RCC 7860 (cell line): Measurements from ENCODE around the gene TMA7.

ENCODE experiments used
- DNase-seq: peaks from one replicate; pipeline ENCODE4 v3.0.0-alpha.2; 2015; ENCODE audit warnings: low spot score
- FAIRE-seq: peaks from 2 replicates; lab custom pipeline; 2012; peaks lifted over from hg19 to GRCh38; lab: Jason Lieb, UNC

Gene TMA7

DNA sequence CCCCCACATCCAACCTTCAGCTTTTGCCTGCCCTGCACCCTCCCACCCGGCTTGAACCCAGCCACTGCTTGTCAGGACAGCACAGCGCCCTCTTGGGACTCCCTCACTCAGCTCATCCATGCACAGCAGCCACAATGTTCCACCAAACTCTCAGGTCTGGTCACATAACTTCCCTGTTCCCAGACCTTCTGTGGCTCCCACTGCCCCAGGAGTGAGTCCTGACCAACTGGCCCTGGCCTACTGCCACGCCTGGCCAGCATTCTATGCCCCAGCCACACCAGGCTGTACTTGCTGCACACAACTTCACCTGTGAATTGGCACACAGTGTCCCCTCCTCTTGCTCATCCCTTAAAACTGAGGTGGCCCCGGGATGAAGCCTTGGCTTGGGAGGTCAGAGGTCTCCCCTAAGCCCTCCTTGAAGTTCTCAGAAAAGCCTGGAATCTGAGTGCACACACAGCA is 31.2 kb upstream of the TMA7 start:
- FAIRE-seq (no peak), DNase-seq (no peak)

DNA sequence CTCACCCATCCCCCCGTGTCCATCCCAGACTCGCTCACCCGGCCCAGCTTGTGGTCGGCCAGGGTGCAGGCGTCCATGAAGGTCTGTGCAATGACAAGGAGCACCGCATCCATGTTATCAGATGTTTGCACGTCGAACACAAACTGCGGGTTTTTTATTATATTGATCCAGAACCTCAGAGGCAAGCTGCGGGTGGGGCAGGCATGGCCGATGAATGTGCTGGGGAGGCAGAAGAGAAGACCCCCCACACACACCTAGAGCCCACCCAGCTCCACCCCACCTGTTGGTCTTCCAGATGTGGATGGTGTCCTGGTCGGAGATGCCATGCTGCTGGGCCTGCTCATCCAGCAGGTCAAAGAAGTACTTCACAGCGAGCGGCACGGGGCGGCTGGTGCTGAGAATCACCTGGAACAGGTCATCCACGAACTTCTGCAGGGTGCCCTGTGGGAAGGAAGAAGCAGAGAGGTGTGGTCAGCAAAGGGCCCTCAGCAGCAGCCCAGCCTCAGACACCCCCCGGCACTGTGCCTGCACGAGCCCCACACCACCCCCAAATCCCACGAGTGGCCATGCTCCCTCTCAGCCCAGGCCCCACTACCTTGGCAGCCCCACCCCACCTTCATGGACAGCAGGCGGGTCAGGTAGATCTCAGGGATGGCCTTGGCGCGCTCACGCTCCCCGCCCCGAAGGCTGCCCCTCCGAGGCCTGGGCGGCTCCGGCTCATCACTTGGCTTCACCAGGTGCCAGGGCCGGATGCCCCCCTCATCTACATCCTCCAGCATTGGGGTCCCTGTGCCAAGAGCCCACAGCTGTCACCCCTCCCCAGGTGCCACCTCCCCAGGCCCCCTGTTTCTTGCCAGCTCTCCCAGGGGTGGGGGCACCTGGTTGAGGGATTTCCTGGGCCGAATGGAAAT is 30.5 kb upstream of the TMA7 start:
- no peak for FAIRE-seq
- no peak for DNase-seq

DNA sequence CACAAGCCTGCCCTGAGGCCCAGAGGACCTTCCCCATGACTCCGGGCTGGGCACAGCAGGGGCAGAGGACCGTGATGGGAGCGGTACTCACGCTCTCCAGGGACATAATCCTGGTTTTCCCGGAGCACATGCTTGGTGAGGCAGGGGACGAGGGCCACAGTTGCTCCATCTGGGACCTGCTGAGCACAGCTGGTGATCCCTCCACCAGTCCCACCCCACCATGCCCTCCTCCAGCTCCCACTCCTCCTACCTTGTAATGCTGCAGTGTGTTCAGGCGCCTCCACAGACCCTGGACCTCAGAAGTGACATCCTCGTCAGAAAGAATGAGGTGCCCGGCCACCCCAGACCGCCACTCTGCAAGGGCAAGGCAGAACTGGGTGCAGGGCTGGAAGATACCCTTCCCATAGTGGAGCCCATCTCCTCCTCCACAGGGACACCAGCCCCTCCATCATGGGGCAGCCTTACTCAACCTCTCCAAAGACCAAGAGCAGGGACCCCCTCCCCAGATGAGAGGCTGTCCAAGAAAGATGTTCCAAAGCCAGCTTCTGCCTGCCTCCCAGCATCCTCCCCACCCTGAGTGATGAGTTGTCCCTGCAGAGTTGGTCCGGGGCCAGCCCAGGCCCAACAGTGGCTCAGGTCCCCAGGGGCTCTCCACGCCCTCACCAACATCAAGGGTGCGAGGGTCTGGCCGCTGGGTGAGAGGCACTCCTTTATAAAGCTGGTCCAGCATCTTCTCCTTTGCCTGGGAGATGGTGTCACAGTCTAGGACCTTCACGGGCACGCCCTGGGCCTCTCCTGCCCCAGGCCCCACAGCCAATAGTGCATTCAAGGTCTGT is 29.6 kb upstream of the TMA7 start:
- FAIRE-seq, result no peak
- DNase-seq, result no peak

- no peak for FAIRE-seq
- DNase-seq, result no peak
Observed at GRCh38 chr3:48411041-48411588, 28.9 kb upstream of the TMA7 start.

DNA sequence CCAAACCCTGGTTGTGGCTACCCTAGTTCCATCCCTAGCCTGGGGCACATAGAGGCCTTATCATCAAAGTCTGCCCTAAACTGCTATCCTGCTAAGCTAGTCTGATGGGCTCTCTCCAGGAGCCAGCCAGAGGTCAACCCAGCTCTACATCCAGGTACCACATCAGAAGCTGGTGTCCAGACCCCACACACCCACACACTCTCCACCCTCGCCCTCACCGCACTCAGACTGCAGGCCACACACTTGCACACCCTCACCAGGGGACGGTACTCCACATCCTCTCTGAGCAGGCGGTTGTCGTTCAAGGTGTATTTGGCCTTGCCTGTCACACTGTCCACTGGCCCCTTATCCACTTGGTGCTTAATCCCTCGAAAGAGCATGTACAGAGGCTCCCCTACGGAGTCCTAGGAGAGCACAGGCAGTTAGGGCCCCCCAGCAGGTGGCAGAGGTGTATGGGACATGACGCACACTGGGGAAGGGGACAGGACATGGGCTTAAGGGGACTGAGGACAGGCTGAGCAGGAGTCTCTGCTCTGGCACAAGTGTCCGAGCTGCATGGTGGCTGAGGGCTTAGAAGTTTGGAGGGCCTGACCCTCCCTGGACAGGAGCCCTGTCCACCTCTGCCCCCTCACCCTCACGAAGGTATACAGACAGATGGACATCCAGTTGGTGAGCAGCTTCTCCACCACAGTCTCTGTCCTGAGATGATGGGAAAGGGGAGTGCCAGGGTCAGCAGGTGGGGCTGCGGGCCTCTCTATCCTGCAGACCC is 28.3 kb upstream of the TMA7 start:
- DNase-seq, result no peak
- no peak for FAIRE-seq

- FAIRE-seq (no peak), DNase-seq (no peak)
Observed at GRCh38 chr3:48412375-48413001, 27.6 kb upstream of the TMA7 start.

- DNase-seq, result no peak
- no peak for FAIRE-seq
Observed at GRCh38 chr3:48413086-48413485, 27.0 kb upstream of the TMA7 start.

DNA sequence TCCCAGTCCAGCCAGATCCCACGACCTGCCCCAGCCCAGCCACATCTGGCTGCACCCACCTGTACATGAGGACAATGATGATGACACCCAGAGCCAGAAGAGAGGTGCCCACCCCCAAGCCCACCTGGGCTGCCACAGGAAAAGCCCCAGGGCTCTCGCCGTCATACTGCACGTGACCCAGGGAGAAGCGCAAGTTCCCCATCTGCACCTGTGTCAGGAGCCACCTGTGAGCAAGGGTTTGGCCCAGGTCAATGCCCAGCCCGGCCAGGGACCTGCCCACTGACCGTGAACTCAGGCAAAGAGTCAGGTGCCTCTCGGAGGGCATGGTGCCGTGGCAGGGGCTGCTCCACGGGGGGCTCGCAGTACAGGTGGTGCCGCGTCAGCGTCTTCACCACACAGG is 26.4 kb upstream of the TMA7 start:
- FAIRE-seq (no peak), DNase-seq (no peak)

- FAIRE-seq, result no peak
- DNase-seq, result no peak
Observed at GRCh38 chr3:48414376-48415250, 25.4 kb upstream of the TMA7 start.

- FAIRE-seq (no peak), DNase-seq (no peak)
Observed at GRCh38 chr3:48415251-48415953, 24.7 kb upstream of the TMA7 start.

GRCh38 chr3:48416091-48416505 is 24.0 kb upstream of the TMA7 start:
- FAIRE-seq, result no peak
- DNase-seq, result no peak

GRCh38 chr3:48416546-48416945 is 23.5 kb upstream of the TMA7 start:
- FAIRE-seq, result no peak
- no peak for DNase-seq

DNA sequence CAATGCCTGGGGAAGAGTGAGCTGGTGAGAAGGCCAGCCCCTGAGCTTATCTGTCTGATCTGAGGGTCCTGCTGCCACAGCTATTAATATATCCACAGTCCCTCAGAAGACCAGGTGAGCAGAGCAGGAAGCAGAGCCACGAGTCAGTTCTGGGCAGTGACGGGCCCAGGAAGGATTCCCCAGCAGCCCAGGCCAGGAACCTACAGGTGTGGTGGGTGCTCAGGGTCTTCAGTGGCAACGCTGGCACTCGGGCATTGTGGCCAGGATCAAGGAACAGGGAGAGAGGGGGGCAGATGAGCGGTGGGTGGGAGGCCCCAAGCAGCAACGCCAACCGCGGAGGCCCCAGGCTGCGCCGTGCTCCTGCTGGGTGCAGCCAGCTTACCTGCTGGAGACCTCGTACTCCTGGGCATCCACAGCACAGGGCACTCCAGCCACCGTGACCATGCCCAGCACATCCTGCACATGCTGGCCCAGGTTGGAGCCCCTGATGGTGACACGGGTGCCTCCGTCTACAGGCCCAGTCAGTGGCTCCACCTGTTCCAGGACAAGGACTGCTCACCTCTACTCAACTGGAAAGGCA is 22.4 kb upstream of the TMA7 start:
- FAIRE-seq (no peak), DNase-seq (no peak)

DNA sequence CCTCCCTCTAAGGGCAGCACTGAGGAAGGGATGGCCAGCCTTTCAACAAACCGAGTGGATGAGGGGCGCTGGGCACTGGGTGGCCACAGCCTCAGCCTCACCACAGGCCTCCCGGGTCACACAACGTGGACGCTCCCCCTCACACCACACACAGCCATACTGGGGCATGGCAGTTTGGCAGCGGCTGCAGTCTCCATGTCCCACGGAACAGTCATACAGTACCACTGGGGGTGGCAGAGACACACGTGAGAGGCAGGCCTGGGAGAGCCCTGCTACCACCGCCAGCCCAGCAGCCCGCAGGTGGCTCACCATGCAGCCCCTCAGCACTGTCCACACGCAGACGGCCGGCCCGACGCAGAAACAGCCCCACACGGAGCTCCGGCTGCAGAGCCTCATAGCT is 21.9 kb upstream of the TMA7 start:
- no peak for FAIRE-seq

DNA sequence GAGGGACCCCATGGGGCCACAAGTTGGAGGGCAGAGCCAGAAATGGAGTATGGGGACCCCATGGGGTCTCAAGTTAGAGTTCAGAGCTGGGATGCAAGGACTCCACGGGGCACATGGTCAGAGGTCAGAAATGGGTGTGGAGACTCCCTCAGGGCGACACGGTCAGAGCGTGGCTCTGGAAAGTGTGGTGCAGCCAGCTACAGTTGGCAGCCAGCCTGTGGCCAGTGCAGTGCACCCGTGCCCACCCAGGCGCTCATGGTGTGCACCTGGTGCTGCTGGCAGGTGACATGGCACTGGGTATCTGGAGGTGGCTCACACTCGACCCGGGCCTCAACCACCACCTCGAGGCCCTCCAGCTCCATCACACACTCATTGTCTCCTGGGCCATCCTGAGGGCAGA is 21.4 kb upstream of the TMA7 start:
- DNase-seq, result no peak
- FAIRE-seq, result no peak

More for the DNA sequence above, 21.9 kb upstream of the TMA7 start:
- DNase-seq, result no peak

GRCh38 chr3:48419149-48419548 is 20.9 kb upstream of the TMA7 start:
- FAIRE-seq (no peak), DNase-seq (no peak)

DNA sequence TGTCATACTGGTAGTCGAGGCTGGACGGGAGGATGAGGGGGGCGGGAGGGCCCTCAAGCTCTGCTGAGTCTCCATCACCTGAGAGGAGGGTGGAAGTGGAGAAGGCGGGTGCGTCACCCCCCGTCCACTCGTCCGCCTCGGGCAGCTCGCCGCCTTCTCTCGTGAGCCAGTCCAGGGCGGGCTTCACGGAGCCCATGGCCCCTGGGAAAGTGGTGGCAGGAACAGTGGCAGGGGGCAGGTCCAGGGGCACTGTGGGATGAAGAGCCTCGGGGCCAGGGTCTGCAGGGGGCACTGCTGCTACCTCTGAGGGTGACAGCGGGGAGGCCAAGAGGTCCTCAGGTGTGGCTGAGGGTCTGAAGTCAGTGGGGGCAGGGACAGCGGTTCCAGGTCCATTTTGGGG is 20.5 kb upstream of the TMA7 start:
- FAIRE-seq (no peak), DNase-seq (no peak)

DNA sequence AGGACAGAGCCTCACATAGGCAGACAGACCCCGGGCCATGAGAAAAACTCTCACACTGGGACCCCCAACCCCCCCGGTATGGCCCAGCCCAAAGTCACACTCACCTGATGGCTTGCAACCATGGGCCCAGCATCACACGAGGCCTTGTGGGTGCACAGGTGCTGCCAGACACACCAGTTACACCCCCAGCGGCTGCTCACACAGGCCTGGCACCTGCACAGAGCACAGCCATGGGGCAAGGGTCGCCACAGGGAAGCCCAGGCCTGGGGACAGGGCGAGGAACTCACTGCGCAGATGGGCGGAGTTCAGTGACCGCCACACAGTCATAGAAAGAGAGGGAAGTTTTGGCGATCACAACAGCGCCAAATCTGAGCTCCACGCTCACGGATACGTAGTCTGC is 19.5 kb upstream of the TMA7 start:
- FAIRE-seq (no peak), DNase-seq (no peak)
